GM19240 (cell line): ENCODE results near the gene ODR4.
"Not testable (repeated sequence)": the region's sequence is repeated elsewhere in the genome, so short reads cannot be mapped to it uniquely, and the experiment has no call there.

ENCODE experiments used
- DNase-seq: peaks from one replicate; pipeline ENCODE4 v3.0.0; 2011; ENCODE audit warnings: low spot score; ENCODE audit not compliant: insufficient read length

ODR4 gene

GRCh38 chr1:186375152-186375928 lies at the start of gene ODR4, which contains the start of gene TPR:
Gene ODR4, plus strand, starts transcription at chr1:186375838. Its CDS starts 3,948 bp downstream, at chr1:186379786.
Gene TPR, minus strand, starts transcription at chr1:186375253. Its CDS starts 225 bp downstream, at chr1:186375028.
- DNase-seq: peak; percentile 46

GRCh38 chr1:186326009-186326408 lies 49.6 kb upstream of the ODR4 start:
- DNase-seq: no peak

- DNase-seq: no peak
Measured at GRCh38 chr1:186327331-186327730, 48.3 kb upstream of the ODR4 start.

GRCh38 chr1:186330758-186331157 lies 44.9 kb upstream of the ODR4 start:
- no peak for DNase-seq

- no peak for DNase-seq
Measured at GRCh38 chr1:186337554-186337953, 38.1 kb upstream of the ODR4 start.

GRCh38 chr1:186340772-186341171 lies 34.9 kb upstream of the ODR4 start:
- DNase-seq: no peak

GRCh38 chr1:186347837-186348691 lies 27.6 kb upstream of the ODR4 start:
- not testable (repeated sequence) for DNase-seq

GRCh38 chr1:186374303-186375151 lies 1.1 kb upstream of the ODR4 start:
- DNase-seq: no peak

GRCh38 chr1:186375929-186376319 lies 286 bp downstream of the ODR4 start:
- no peak for DNase-seq

GRCh38 chr1:186386725-186387383 lies 11.2 kb downstream of the ODR4 start:
- no peak for DNase-seq

GRCh38 chr1:186390925-186391324 lies 15.3 kb downstream of the ODR4 start:
- DNase-seq: no peak

GRCh38 chr1:186391841-186392240 lies 16.2 kb downstream of the ODR4 start:
- no peak for DNase-seq

- DNase-seq: not testable (repeated sequence)
Measured at GRCh38 chr1:186392711-186393110, 17.1 kb downstream of the ODR4 start.

GRCh38 chr1:186401446-186401845 lies 25.8 kb downstream of the ODR4 start:
- DNase-seq: not testable (repeated sequence)

GRCh38 chr1:186403632-186404031 lies 28.0 kb downstream of the ODR4 start:
- no peak for DNase-seq

- DNase-seq: no peak
Measured at GRCh38 chr1:186404454-186405051, 28.9 kb downstream of the ODR4 start.

- DNase-seq: no peak
Measured at GRCh38 chr1:186409091-186409490, 33.5 kb downstream of the ODR4 start.

GRCh38 chr1:186413319-186413718 lies 37.7 kb downstream of the ODR4 start:
- DNase-seq: no peak

GRCh38 chr1:186418503-186418902 lies 42.9 kb downstream of the ODR4 start:
- DNase-seq: no peak

- DNase-seq: no peak
Measured at GRCh38 chr1:186420311-186420710, 44.7 kb downstream of the ODR4 start.
